ENCODE measurements around the gene TRAPPC4. TPM values are rescaled to one million over a fixed set of nuclear protein-coding genes. Genes with fewer than 3 reads are reported as not detected.
"Not testable (repeated sequence)": the region's sequence is repeated elsewhere in the genome, so short reads cannot be mapped to it uniquely, and the experiment has no call there.

The TRAPPC4 gene
- total and polyA plus RNA-seq, 7 donors = 32.4 to 90.9 (median 51.8) TPM

DNA sequence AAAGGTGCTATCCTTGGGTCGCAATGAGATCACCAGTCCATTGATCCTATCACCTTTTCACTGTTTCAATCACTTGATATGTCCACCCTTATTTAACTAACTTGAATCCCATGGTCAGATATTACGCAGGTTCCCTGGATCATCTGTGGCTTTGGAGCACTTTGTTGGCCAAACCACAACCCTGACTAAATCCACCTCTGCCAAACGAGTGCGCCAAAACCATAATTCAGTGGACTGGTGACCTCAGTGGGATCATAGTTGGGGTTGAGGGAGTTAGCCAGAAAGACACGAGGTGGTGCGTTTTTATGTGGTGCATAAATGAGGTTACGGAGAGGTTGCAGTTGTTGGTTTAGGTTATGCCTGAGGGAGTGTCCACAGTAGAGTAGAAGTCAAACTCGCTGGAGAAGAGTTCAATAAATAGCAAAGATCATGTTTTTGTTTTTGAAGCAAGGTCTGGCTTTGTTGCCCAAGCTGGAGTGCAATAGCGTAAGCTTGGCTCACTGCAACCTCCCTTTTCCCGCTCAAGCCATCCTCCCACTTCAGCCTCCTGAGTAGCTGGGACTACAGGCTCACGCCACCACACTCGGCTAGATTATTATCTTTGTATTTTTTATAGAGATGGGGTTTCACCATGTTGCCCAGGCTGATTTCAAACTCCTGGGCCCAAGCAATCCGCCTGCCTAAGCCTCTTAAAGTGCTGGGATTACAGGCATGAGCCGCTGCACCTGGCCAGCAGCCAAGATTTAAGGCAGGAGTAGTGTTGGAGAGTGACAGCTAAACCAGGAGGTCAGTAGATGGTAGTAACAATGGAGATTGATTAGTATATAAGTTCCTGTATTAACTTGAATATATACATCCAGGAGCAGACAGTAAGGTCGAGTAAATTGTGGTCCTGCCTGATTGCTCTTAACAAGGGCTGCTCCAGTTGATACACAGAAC, 42.5 kb upstream of the TRAPPC4 start:
- intact Hi-C loops (cut with DNase I) = no loop called here
- Histone ChIP-seq H3K4me1 (peaks cover 0 to 6% (median 0%) of the 10 kb centered on the region in 4 donors), H3K4me3 (no peak overlapping the region), H3K27me3 (peaks cover 0 to 22% (median 15%) of the 10 kb centered on the region in 3 donors), H3K9me3 (no peaks in the 10 kb centered on the region), H3K36me3 (no peaks in the 10 kb centered on the region), H3K27ac (no peak overlapping the region)
- no peak for DNase-seq
- TF ChIP-seq, protein P1, sequence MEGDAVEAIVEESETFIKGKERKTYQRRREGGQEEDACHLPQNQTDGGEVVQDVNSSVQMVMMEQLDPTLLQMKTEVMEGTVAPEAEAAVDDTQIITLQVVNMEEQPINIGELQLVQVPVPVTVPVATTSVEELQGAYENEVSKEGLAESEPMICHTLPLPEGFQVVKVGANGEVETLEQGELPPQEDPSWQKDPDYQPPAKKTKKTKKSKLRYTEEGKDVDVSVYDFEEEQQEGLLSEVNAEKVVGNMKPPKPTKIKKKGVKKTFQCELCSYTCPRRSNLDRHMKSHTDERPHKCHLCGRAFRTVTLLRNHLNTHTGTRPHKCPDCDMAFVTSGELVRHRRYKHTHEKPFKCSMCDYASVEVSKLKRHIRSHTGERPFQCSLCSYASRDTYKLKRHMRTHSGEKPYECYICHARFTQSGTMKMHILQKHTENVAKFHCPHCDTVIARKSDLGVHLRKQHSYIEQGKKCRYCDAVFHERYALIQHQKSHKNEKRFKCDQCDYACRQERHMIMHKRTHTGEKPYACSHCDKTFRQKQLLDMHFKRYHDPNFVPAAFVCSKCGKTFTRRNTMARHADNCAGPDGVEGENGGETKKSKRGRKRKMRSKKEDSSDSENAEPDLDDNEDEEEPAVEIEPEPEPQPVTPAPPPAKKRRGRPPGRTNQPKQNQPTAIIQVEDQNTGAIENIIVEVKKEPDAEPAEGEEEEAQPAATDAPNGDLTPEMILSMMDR (IDR thresholded peaks at IDR 0.05) = no peak
- no peak for TF ChIP-seq EP300 (IDR thresholded peaks at IDR 0.05)
- TF ChIP-seq POLR2AphosphoS5 (IDR thresholded peaks at IDR 0.05) = no peak
- TF ChIP-seq POLR2A (IDR thresholded peaks at IDR 0.05) = no peak
- 77 to 83% methylated on average over 15 of the region's 15 CpGs for WGBS, 2 donors

DNA sequence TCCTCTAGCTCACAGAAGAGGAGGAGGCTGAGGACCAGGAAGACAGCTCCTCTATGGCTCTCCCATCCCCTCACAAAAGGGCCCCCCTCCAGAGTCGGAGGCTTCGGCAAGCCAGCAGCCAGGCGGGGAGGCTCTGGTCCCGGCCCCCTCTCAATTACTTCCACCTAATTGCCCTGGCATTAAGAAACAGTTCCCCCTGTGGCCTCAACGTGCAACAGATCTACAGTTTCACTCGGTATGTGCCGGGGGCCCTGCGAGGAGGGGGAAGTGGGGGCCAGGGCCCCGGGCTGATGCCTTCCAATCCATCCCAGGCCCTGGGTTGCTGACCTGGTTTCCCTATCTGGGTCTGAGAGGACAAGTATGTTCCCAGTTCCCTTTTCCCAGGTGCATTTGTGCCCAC, 39.1 kb upstream of the TRAPPC4 start:
- no peak for DNase-seq
- no peak for TF ChIP-seq EP300 (IDR thresholded peaks at IDR 0.05)
- H3K36me3 ChIP-seq = no peaks in the 10 kb centered on the region
- 44 to 76% methylated on average over 9 of the region's 9 CpGs for WGBS, 2 donors
- no peak overlapping the region for H3K4me3 ChIP-seq
- intact Hi-C loops (cut with DNase I) = no loop called here
- peaks cover 0 to 14% (median 5%) of the 10 kb centered on the region in 3 donors for H3K27me3 ChIP-seq
- H3K4me1 ChIP-seq = peaks cover 0 to 6% (median 0%) of the 10 kb centered on the region in 4 donors
- no peaks in the 10 kb centered on the region for H3K9me3 ChIP-seq
- H3K27ac ChIP-seq = no peak overlapping the region

DNA sequence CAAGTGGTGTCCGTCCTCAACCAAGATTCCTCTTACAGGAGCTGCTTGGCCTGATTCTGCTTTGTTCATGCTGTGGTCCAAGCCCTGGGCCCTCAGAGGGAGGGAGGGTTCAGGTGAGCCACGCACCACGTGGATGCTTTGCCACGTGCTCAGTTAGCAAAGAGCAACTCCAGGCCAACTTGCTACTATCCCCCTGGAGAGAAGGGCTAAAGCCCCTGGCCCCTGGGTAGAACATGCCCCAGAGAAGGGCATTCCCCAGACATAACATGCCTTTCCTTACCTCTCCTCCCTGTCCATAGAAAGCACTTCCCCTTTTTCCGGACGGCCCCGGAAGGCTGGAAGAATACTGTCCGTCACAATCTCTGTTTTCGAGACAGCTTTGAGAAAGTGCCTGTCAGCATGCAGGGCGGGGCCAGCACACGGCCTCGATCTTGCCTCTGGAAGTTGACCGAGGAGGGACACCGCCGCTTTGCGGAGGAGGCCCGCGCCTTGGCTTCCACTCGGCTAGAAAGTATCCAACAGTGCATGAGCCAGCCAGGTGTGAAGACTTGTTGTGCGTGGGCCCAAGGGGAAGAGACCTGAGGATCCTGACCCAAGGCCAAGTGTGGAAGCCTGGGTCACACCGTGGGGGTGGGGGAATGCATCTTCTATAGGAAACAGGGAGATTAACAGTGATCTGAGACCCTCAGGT, 38.2 kb upstream of the TRAPPC4 start:
- H3K4me3 ChIP-seq = no peak overlapping the region
- no peak overlapping the region for H3K27ac ChIP-seq
- H3K36me3 ChIP-seq = no peaks in the 10 kb centered on the region
- WGBS, 2 donors = 31 to 47% methylated on average over 21 of the region's 21 CpGs
- peaks cover 0 to 14% (median 5%) of the 10 kb centered on the region in 3 donors for H3K27me3 ChIP-seq
- DNase-seq = peak; percentile 73
- intact Hi-C loops (cut with DNase I) = no loop called here
- H3K9me3 ChIP-seq = no peaks in the 10 kb centered on the region
- H3K4me1 ChIP-seq = peaks cover 0 to 6% (median 0%) of the 10 kb centered on the region in 4 donors
- TF ChIP-seq, protein P1 (IDR thresholded peaks at IDR 0.05) = no peak
- no peak for TF ChIP-seq POLR2A (IDR thresholded peaks at IDR 0.05)
- no peak for TF ChIP-seq POLR2AphosphoS5 (IDR thresholded peaks at IDR 0.05)
- no peak for TF ChIP-seq EP300 (IDR thresholded peaks at IDR 0.05)

DNA sequence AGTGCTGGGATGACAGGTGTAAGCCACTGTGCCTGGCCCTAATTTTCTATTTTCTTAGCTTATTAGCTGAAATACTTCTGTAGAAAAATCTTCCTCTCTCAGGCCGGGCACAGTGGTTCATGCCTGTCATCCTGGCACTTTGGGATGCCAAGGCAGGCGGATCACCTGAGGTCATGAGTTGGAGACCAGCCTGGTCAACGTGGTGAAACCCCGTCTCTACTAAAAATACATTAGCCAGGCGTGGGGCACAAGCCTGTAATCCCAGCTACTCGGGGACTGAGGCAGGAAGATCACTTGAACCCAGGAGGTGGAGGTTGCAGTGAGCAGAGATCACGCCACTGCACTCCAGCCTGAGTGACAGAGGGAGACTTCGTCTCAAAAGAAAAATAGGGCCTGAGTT, 34.2 kb upstream of the TRAPPC4 start:
- intact Hi-C loops (cut with DNase I); H3K27ac ChIP-seq; H3K9me3 ChIP-seq; H3K4me3 ChIP-seq; DNase-seq; H3K4me1 ChIP-seq; H3K36me3 ChIP-seq; H3K27me3 ChIP-seq: not testable (repeated sequence)
- 77 to 82% methylated on average over 8 of the region's 8 CpGs for WGBS, 2 donors

DNA sequence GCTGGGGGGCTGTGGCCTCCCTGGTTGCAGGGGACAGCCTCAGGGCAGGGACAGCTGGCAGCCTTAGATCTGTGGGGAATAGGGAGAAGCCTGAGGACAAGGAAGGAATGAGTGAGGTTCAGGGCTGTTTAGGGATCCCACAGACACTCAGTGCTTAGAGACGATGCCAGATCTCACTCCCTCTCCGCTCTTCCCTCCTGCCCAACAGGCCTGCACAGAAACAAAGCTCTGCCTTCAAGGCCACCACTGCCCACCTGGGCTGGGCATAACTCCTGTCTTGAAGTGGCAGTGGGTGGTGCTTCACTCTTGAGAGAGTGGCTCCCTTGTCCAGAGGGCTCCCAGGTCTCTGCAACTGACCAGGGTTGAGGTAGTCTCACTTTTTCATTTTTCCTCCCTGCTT, 33.7 kb upstream of the TRAPPC4 start:
- no peak for DNase-seq
- H3K27ac ChIP-seq = no peak overlapping the region
- TF ChIP-seq, protein P1 (IDR thresholded peaks at IDR 0.05) = no peak
- TF ChIP-seq POLR2A (IDR thresholded peaks at IDR 0.05) (no peak), POLR2AphosphoS5 (IDR thresholded peaks at IDR 0.05) (no peak), EP300 (IDR thresholded peaks at IDR 0.05) (no peak)
- peaks cover 0 to 6% (median 0%) of the 10 kb centered on the region in 4 donors for H3K4me1 ChIP-seq
- intact Hi-C loops (cut with DNase I) = no loop called here
- H3K27me3 ChIP-seq = no peaks in the 10 kb centered on the region
- H3K36me3 ChIP-seq = no peaks in the 10 kb centered on the region
- no peak overlapping the region for H3K4me3 ChIP-seq
- H3K9me3 ChIP-seq = no peaks in the 10 kb centered on the region
- 81 to 88% methylated on average over 2 of the region's 2 CpGs for WGBS, 2 donors

Measured in sigmoid colon (tissue), 7 donors.